Measurements from ENCODE around the gene PCDH15. TPM values are rescaled to one million over a fixed set of nuclear protein-coding genes. Genes with fewer than 3 reads are reported as not detected.

Gene PCDH15
- total and polyA plus RNA-seq, 2 of the 13 experiments (the other 11 are each of a cell fraction or from before 2014, with no cell fraction given) = not detected

- ATAC-seq (no peak), DNase-seq (ENCODE audit: low spot score) (no peak), FAIRE-seq (no peak)
- Histone ChIP-seq H3K4me2 (ENCODE audit: low read depth, low read length) (no peak overlapping the region), H3K4me3 (replicated peaks in 1 of 3; ENCODE audit: insufficient read depth in 1 of 3, low read depth in 2 of 3, low read length in 3 of 3) (no peak overlapping the region), H2AFZ (ENCODE audit: low read length) (no peak overlapping the region), H3K79me2 (ENCODE audit: insufficient read depth, low read length) (no peaks in the 10 kb centered on the region), H4K20me1 (ENCODE audit: insufficient read depth, low read length) (no peaks in the 10 kb centered on the region), H3K27ac (ENCODE audit: extremely low read length, insufficient read depth, low read length) (no peak overlapping the region), H3K27me3 (ENCODE audit: control insufficient read depth in 1 of 2, insufficient read depth in 2 of 2, low read length in 2 of 2) (no peaks in the 10 kb centered on the region), H3K4me1 (ENCODE audit: insufficient read depth, low read length) (no peaks in the 10 kb centered on the region), H3K9ac (ENCODE audit: insufficient read depth, low read depth, low read length) (no peak overlapping the region), H3K9me3 (ENCODE audit: low read length) (no peaks in the 10 kb centered on the region), H3K36me3 (replicated peaks in 1 of 2; ENCODE audit: control insufficient read depth in 1 of 2, insufficient read depth in 2 of 2, low read length in 2 of 2) (no peaks in the 10 kb centered on the region)
- ChIA-PET POLR2A (no interaction called here), CTCF (ENCODE audit: low intra/inter-chr PET ratio, low total read pairs) (no interaction called here)
- TF ChIP-seq HNRNPL (IDR thresholded peaks at IDR 0.05; ENCODE audit: low read depth, low read length) (no peak), SUZ12 (IDR thresholded peaks at IDR 0.05; ENCODE audit: low read depth, low read length) (no peak), ZKSCAN5 (CRISPR knock-in tag; IDR thresholded peaks at IDR 0.05) (no peak), ATF7-NPFF (CRISPR knock-in tag; IDR thresholded peaks at IDR 0.05; ENCODE audit: low read depth) (no peak)
- in situ Hi-C loops (cut with HindIII; ENCODE audit: extremely low pct_ligation_motif_present, low pct_unique_long_range_greater_than_20kb) = no loop called here
- intact Hi-C loops (cut with micrococcal nuclease; ENCODE audit: unreplicated experiment) = no loop called here
- 0% methylated on average over 2 of the region's 2 CpGs for WGBS (ENCODE audit: low lambda C conversion rate)
- BruUV-seq (replicated peaks) = no TSS peak
Observed at GRCh38 chr10:54587971-54588370, 213.1 kb downstream of the PCDH15 start.

GRCh38 chr10:54585572-54585971, 215.5 kb downstream of the PCDH15 start:
- Histone ChIP-seq H3K27ac (ENCODE audit: extremely low read length, insufficient read depth, low read length) (no peak overlapping the region), H3K4me1 (ENCODE audit: insufficient read depth, low read length) (no peaks in the 10 kb centered on the region), H4K20me1 (ENCODE audit: insufficient read depth, low read length) (no peaks in the 10 kb centered on the region), H2AFZ (ENCODE audit: low read length) (no peak overlapping the region), H3K9ac (ENCODE audit: insufficient read depth, low read depth, low read length) (no peak overlapping the region), H3K4me3 (replicated peaks in 1 of 3; ENCODE audit: insufficient read depth in 1 of 3, low read depth in 2 of 3, low read length in 3 of 3) (no peak overlapping the region), H3K79me2 (ENCODE audit: insufficient read depth, low read length) (no peaks in the 10 kb centered on the region), H3K27me3 (ENCODE audit: control insufficient read depth in 1 of 2, insufficient read depth in 2 of 2, low read length in 2 of 2) (no peaks in the 10 kb centered on the region), H3K9me3 (ENCODE audit: low read length) (no peaks in the 10 kb centered on the region), H3K36me3 (replicated peaks in 1 of 2; ENCODE audit: control insufficient read depth in 1 of 2, insufficient read depth in 2 of 2, low read length in 2 of 2) (no peaks in the 10 kb centered on the region), H3K4me2 (ENCODE audit: low read depth, low read length) (no peak overlapping the region)
- no peak for TF ChIP-seq ZNF557 (CRISPR knock-in tag; IDR thresholded peaks at IDR 0.05)
- no peak for DNase-seq (ENCODE audit: low spot score)
- in situ Hi-C loops (cut with HindIII; ENCODE audit: extremely low pct_ligation_motif_present, low pct_unique_long_range_greater_than_20kb) = no loop called here
- no peak for ATAC-seq
- no peak for FAIRE-seq
- CTCF ChIA-PET (ENCODE audit: low intra/inter-chr PET ratio, low total read pairs) = no interaction called here
- POLR2A ChIA-PET = no interaction called here
- intact Hi-C loops (cut with micrococcal nuclease; ENCODE audit: unreplicated experiment) = no loop called here
- 0% methylated on average over 2 of the region's 2 CpGs for WGBS (ENCODE audit: low lambda C conversion rate)
- BruUV-seq (replicated peaks) = no TSS peak

Measured in HepG2 (cell line).